Hepatocyte (in vitro differentiated cells): Measurements from ENCODE around the gene TMPRSS9.

ENCODE experiments used
- EZH2 ChIP-seq: fragments of 200-600 bp; sonication (generic); IDR thresholded peaks from 2 replicates; pipeline ENCODE4 v1.6.1; 2016; ENCODE audit warnings: antibody characterized with exemption, mild to moderate bottlenecking, borderline replicate concordance
- EZH2phosphoT487 ChIP-seq: fragments of 200-600 bp; sonication (generic); IDR thresholded peaks from one replicate; pipeline ENCODE4 v1.6.1; 2018; ENCODE audit warnings: antibody characterized with exemption, mild to moderate bottlenecking, low read depth, moderate library complexity; ENCODE audit not compliant: unreplicated experiment, severe bottlenecking
- TF ChIP-seq, protein P1 (sequence below): fragments of 200-600 bp; sonication (generic); IDR thresholded peaks from 2 replicates; pipeline ENCODE4 v1.5.1; 2016; ENCODE audit warnings: antibody characterized with exemption, mild to moderate bottlenecking; ENCODE audit not compliant: poor library complexity

DNA sequence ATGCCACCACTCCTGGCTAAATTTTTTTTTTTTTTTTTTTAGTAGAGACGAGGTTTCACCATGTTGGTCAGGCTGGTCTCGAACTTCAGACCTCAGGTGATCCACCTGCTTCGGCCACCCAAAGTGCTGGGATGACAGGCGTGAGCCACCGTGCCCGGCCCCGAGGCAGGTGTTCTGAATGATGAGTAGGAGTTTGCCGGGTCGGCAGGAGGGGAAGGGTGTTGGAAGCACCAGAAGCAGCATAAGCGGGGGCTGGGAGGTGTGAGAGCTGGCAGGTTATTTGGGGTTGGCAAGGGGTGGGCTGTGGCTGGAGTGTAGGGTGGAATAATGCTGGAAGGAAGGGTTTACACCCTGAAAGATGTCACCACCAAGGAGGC is 29.8 kb upstream of the TMPRSS9 start:
- TF ChIP-seq, protein P1, sequence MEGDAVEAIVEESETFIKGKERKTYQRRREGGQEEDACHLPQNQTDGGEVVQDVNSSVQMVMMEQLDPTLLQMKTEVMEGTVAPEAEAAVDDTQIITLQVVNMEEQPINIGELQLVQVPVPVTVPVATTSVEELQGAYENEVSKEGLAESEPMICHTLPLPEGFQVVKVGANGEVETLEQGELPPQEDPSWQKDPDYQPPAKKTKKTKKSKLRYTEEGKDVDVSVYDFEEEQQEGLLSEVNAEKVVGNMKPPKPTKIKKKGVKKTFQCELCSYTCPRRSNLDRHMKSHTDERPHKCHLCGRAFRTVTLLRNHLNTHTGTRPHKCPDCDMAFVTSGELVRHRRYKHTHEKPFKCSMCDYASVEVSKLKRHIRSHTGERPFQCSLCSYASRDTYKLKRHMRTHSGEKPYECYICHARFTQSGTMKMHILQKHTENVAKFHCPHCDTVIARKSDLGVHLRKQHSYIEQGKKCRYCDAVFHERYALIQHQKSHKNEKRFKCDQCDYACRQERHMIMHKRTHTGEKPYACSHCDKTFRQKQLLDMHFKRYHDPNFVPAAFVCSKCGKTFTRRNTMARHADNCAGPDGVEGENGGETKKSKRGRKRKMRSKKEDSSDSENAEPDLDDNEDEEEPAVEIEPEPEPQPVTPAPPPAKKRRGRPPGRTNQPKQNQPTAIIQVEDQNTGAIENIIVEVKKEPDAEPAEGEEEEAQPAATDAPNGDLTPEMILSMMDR, result no peak
- TF ChIP-seq EZH2 (no peak), EZH2phosphoT487 (no peak)
